HCT116 (cell line): ENCODE data around the gene GALNT6. TPM values are rescaled to one million over a fixed set of nuclear protein-coding genes. Genes with fewer than 3 reads are reported as not detected.

Experiments
- ATAC-seq: fragments of 200-7000 bp; cut with Tn5 transposase; 2 replicates; pipeline ENCODE4 v1.9.1; 2020; ENCODE audit warnings: mild to moderate bottlenecking, moderate library complexity
- BruUV-seq: library from RNA; stranded (reverse); fragments of 400-500 nt; replicated peaks from 2 replicates; lab custom pipeline; 2021; lab: Mats Ljungman, UMichigan
- CTCF ChIA-PET: fragments of 300-600 bp; sonication (Branson Sonifier 250); formaldehyde crosslinking; loops from one replicate; lab custom pipeline; 2021; ENCODE audit warnings: antibody characterized with exemption; lab: Charles Lee
- POLR2A ChIA-PET: fragments of 300-600, 350-600 bp; sonication (Branson Sonifier 250); formaldehyde crosslinking; loops from one replicate; lab custom pipeline; 2021; ENCODE audit warnings: antibody characterized with exemption; lab: Charles Lee
- RAD21 ChIA-PET, 2 experiments: fragments of 300-600 bp; sonication (Branson Sonifier 250); formaldehyde crosslinking; loops; one replicate each; lab custom pipeline; 2023; ENCODE audit warnings: low total read pairs in 2 of 2; ENCODE audit not compliant: uncharacterized antibody in 2 of 2, unreplicated experiment in 2 of 2, low non-redundant PET in 1 of 2; lab: Charles Lee
- DNase-seq: peaks from one replicate; pipeline ENCODE4 v3.0.0-alpha.2; 2010; ENCODE audit warnings: low read depth, low spot score
- H2AFZ ChIP-seq: fragments of 200-600 bp; shearing (Covaris generic), sonication (generic); 2 replicates; pipeline ENCODE4 v1.6.1; 2017; ENCODE audit warnings: low read depth, mixed run types, mixed read lengths, antibody characterized with exemption, low read length; ENCODE audit not compliant: poor library complexity, severe bottlenecking
- H3K27ac ChIP-seq: 2 replicates; pipeline ENCODE4 v1.5.1; 2012; ENCODE audit warnings: low read depth, low read length
- H3K27me3 ChIP-seq: fragments of 200-600 bp; sonication (generic); 2 replicates; pipeline ENCODE4 v1.6.1; 2016; ENCODE audit warnings: mixed run types, low read length, mixed read lengths; ENCODE audit not compliant: insufficient read depth
- H3K36me3 ChIP-seq, 2 experiments: fragments of 200-500 bp in 1 of 2; fragments of 200-600 bp in 1 of 2; sonication (Bioruptor generic) in 1 of 2; sonication (generic) in 1 of 2; 2 replicates each; pipeline versions ENCODE4 v1.5.1 to v1.6.1; 2014 to 2016; ENCODE audit warnings: low read length in 2 of 2, inconsistent platforms in 1 of 2, mixed read lengths in 1 of 2, mixed run types in 1 of 2; ENCODE audit not compliant: insufficient read depth in 2 of 2, control insufficient read depth in 1 of 2
- H3K4me1 ChIP-seq, 2 experiments: fragments of 200-600 bp in 1 of 2; sonication (generic) in 1 of 2; 2 replicates each; pipeline versions ENCODE4 v1.5.1 to v1.6.1; 2012 to 2017; ENCODE audit warnings: low read length in 2 of 2, inconsistent platforms in 1 of 2, mild to moderate bottlenecking in 1 of 2, mixed read lengths in 1 of 2, mixed run types in 1 of 2, moderate library complexity in 1 of 2; ENCODE audit not compliant: insufficient read depth in 2 of 2, control insufficient read depth in 1 of 2
- H3K4me2 ChIP-seq: fragments of 200-600 bp; sonication (generic); 2 replicates; pipeline ENCODE4 v1.6.1; 2017; ENCODE audit warnings: mixed run types, low read length, mixed read lengths
- H3K4me3 ChIP-seq, 2 experiments: fragments of 200-600 bp in 1 of 2; sonication (generic) in 1 of 2; replicated peaks in 1 of 2; 2 replicates each; pipeline ENCODE4 v1.5.1; 2011 to 2016; ENCODE audit warnings: low read length in 2 of 2, control low read depth in 1 of 2, low read depth in 1 of 2, mild to moderate bottlenecking in 1 of 2, mixed read lengths in 1 of 2, mixed run types in 1 of 2
- H3K79me2 ChIP-seq: fragments of 200-600 bp; sonication (generic); 2 replicates; pipeline ENCODE4 v1.6.1; 2017; ENCODE audit warnings: mild to moderate bottlenecking, mixed run types, low read length, moderate library complexity, mixed read lengths; ENCODE audit not compliant: insufficient read depth
- H3K9ac ChIP-seq: fragments of 200-600 bp; sonication (generic); 2 replicates; pipeline ENCODE4 v1.6.1; 2016; ENCODE audit warnings: low read length, mixed read lengths
- H3K9me2 ChIP-seq: fragments of 200-600 bp; sonication (generic), shearing (Covaris generic); 2 replicates; pipeline ENCODE4 v1.6.1; 2017; ENCODE audit warnings: mixed run types, mild to moderate bottlenecking, moderate library complexity; ENCODE audit not compliant: insufficient read depth
- H3K9me3 ChIP-seq, 2 experiments: fragments of 200-500 bp in 1 of 2; fragments of 200-600 bp in 1 of 2; sonication (Bioruptor generic) in 1 of 2; sonication (generic) in 1 of 2; 2 replicates each; pipeline ENCODE4 v1.6.1; 2014 to 2017; ENCODE audit warnings: low read length in 2 of 2, mixed read lengths in 2 of 2, inconsistent platforms in 1 of 2, low read depth in 1 of 2, mild to moderate bottlenecking in 1 of 2, mixed run types in 1 of 2, moderate library complexity in 1 of 2; ENCODE audit not compliant: control insufficient read depth in 1 of 2, insufficient read depth in 1 of 2
- H4K20me1 ChIP-seq: fragments of 200-600 bp; sonication (generic), shearing (Covaris generic); 2 replicates; pipeline ENCODE4 v1.6.1; 2017; ENCODE audit warnings: mixed run types, mild to moderate bottlenecking, moderate library complexity; ENCODE audit not compliant: insufficient read depth
- CBX3 ChIP-seq: IDR thresholded peaks from 2 replicates; pipeline ENCODE4 v1.6.1; 2012; ENCODE audit warnings: low read depth
- FOSL1 ChIP-seq: IDR thresholded peaks from 2 replicates; pipeline ENCODE4 v1.6.1; 2012; ENCODE audit warnings: low read depth
- MAX ChIP-seq: IDR thresholded peaks from 2 replicates; pipeline ENCODE4 v1.6.1; 2012
- SIN3A ChIP-seq: IDR thresholded peaks from 2 replicates; pipeline ENCODE4 v1.6.1; 2012; ENCODE audit warnings: low read depth
- YY1 ChIP-seq: IDR thresholded peaks from 2 replicates; pipeline ENCODE4 v1.6.1; 2011; ENCODE audit warnings: low read length, low read depth, moderate library complexity, mild to moderate bottlenecking; ENCODE audit not compliant: insufficient replicate concordance; ENCODE audit errors: extremely low read depth
- ZBTB33 ChIP-seq: IDR thresholded peaks from 2 replicates; pipeline ENCODE4 v1.6.1; 2011; ENCODE audit warnings: mild to moderate bottlenecking, low read length, moderate library complexity; ENCODE audit not compliant: insufficient replicate concordance; ENCODE audit errors: extremely low read depth
- ZNF274 ChIP-seq: fragments of 200-500 bp; sonication (Bioruptor generic); IDR thresholded peaks from 2 replicates; pipeline ENCODE4 v1.6.1; 2014; ENCODE audit warnings: mild to moderate bottlenecking, low read depth, low read length, inconsistent platforms
- intact Hi-C: fragments of 100-400 bp; cut with micrococcal nuclease; formaldehyde crosslinking; loops from 2 replicates; pipeline ENCODE4 v1.10.0; 2022
- total RNA-seq: library from RNA; stranded (reverse); gene quantifications from one replicate; pipeline ENCODE4 v1.2.1, GENCODE V29; 2021; ENCODE audit not compliant: unreplicated experiment

Gene GALNT6
- total RNA-seq, 1 experiment from 2014 or later, result 16.4 TPM

GRCh38 chr12:51401020-51401419 is 9.8 kb upstream of the GALNT6 start:
- H3K4me3 ChIP-seq, result no peak overlapping the region
- ChIA-PET POLR2A (no interaction called here), CTCF (no interaction called here), RAD21 (no interaction called here)
- no peak for ATAC-seq
- H3K79me2 ChIP-seq, result no peaks in the 10 kb centered on the region
- H3K27me3 ChIP-seq, result no peaks in the 10 kb centered on the region; the same call in 1 of the 2 replicates
- BruUV-seq, result no TSS peak
- no peak overlapping the region for H3K27ac ChIP-seq
- no peaks in the 10 kb centered on the region for H3K36me3 ChIP-seq
- no peaks in the 10 kb centered on the region for H4K20me1 ChIP-seq
- intact Hi-C loops, result no loop called here
- no peak for TF ChIP-seq SIN3A
- TF ChIP-seq ZNF274, result no peak
- TF ChIP-seq CBX3, result no peak
- H2AFZ ChIP-seq, result no peak overlapping the region
- no peak overlapping the region for H3K4me2 ChIP-seq
- DNase-seq, result no peak
- no peak overlapping the region for H3K9ac ChIP-seq
- H3K9me2 ChIP-seq, result no peaks in the 10 kb centered on the region
- no peaks in the 10 kb centered on the region for H3K9me3 ChIP-seq
- no peaks in the 10 kb centered on the region for H3K4me1 ChIP-seq

GRCh38 chr12:51399891-51400290 is 8.7 kb upstream of the GALNT6 start:
- Histone ChIP-seq H3K4me1 (no peaks in the 10 kb centered on the region), H3K4me2 (no peak overlapping the region), H3K4me3 (no peak overlapping the region), H3K27ac (no peak overlapping the region), H3K27me3 (no peaks in the 10 kb centered on the region; the same call in 1 of the 2 replicates), H2AFZ (no peak overlapping the region), H3K9me2 (no peaks in the 10 kb centered on the region), H3K79me2 (no peaks in the 10 kb centered on the region), H3K9me3 (no peaks in the 10 kb centered on the region), H3K36me3 (no peaks in the 10 kb centered on the region), H4K20me1 (no peaks in the 10 kb centered on the region), H3K9ac (no peak overlapping the region)
- intact Hi-C loops, result no loop called here
- RAD21 ChIA-PET, result no interaction called here
- ATAC-seq (no peak), DNase-seq (no peak)
- POLR2A ChIA-PET, result interaction anchor here (1.0 kb wide), 1 partner anchor 10 kb away, joined by 3 read pairs; no protein-coding TSS in a partner anchor
- CTCF ChIA-PET, result no interaction called here
- no TSS peak for BruUV-seq
- TF ChIP-seq ZNF274 (no peak), YY1 (no peak), FOSL1 (no peak), ZBTB33 (no peak), MAX (no peak)
